Middle frontal gyrus (tissue), 1 donor: ENCODE data around the gene CLP1.

ENCODE experiments used
- DNase-seq: peaks from one replicate; pipeline ENCODE4 v3.0.0-alpha.2; 2015; ENCODE audit warnings: low spot score; ENCODE audit errors: extremely low spot score

Gene CLP1

DNA sequence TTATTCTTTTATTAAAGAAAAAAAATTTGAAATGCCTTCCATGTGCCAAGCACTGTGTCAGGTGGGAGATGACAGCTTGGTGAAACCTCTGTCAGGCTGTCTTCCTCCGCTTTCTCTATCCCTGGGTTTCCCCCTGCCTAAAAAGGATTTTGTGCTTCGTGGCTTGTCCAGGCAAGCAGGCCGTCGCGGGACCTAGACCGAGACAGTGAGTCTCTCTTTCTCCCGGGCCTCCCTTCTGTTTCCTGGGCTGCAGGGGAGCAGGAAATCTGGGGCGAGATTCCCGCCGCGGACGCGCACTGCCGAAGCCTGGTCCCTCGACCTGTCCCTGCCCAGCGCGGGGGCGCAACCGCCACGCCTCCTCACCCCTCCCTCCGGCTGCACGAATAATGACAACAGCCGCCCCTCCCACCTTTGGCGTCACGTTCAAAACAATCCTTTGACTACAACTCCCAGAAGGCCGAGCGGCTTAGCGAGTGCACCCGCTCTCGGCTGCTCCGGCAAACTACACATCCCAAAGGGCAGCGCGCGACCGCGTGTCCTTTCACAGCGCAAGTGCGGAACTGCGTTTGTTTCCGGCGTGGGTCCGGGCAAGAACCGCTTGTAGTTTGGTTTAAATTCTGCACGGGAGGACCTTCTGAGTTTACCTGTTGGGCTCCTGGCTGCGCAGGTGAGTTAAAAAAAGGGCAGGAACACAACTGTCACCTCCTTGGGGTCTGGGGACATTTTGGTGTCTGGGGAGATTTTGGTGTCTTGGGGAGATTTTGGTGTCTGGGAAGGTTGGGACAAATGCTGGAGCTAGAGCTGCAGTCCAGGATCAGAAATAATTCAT is at the start of gene CLP1:
CLP1 (plus strand) TSS at position 569 of the 829 bp plus-strand sequence. CDS start 1,715 bp downstream, outside the sequence.
- DNase-seq, result peak; percentile 100

DNA sequence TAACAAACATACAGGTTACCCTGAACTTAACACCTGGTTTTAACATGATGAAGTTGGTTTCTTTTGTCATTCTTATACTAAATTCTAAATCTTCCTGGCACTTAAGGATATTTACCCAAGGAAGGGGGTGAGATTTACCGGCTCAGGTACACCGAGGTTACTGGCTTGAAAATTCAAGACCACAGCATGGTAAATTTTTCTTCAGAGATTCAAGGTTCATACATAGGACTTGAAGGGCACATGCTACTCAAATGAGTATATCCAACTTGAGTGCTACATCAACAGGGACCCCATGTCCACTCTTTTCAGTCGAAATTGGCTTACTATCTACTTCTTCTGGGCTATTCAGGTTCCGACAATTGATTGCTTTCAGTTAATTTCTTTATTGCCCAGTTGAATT is 47.4 kb upstream of the CLP1 start:
- DNase-seq, result no peak

DNA sequence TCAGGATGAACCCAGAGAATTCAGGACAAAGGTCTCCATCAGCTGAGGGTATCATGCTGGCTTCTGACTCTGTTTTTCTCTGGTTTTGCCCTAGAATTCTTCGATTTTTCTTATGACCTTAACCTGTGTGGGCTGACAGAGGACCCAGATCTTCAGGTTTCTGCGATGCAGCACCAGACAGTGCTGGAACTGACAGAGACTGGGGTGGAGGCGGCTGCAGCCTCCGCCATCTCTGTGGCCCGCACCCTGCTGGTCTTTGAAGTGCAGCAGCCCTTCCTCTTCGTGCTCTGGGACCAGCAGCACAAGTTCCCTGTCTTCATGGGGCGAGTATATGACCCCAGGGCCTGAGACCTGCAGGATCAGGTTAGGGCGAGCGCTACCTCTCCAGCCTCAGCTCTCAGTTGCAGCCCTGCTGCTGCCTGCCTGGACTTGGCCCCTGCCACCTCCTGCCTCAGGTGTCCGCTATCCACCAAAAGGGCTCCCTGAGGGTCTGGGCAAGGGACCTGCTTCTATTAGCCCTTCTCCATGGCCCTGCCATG is 43.3 kb upstream of the CLP1 start:
- DNase-seq, result no peak

DNA sequence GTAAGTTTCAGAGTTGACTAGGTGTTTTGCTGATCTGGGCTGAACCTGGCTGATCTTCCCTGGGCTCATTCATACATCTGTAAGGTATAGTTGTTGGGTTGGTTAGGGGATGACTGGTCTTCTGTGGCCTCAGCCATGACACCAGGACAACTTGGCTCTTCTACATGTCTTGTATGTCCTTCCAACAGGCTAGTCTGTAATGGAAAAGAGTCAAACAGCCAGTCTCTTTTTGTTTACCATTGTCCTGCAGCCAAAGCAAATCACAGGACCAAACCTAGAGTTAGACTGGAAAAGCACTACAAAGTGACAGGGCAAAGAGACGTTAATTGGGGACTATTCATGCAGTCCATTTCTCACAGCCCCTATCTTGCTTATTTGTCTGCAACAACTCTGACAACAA is 42.3 kb upstream of the CLP1 start:
- DNase-seq, result no peak

DNA sequence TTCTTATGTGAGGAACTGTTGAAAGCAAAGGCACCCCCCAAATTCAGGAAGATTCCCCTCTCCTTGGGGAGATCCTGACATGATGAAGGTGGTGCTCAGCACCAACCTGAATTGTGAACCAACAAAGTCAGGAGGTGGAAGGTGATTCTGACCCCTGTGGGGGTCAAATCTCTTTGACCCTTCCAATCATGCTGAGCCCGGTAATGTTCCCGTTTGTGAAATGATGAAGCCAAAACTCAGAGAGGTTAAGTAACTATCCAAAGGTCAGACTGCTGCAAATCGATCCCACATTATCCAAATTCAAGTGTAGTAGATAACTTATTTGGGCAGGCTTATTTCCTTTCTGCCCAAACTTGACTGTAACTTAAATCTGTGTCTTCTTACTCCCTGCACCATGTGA is 41.0 kb upstream of the CLP1 start:
- DNase-seq, result no peak

DNA sequence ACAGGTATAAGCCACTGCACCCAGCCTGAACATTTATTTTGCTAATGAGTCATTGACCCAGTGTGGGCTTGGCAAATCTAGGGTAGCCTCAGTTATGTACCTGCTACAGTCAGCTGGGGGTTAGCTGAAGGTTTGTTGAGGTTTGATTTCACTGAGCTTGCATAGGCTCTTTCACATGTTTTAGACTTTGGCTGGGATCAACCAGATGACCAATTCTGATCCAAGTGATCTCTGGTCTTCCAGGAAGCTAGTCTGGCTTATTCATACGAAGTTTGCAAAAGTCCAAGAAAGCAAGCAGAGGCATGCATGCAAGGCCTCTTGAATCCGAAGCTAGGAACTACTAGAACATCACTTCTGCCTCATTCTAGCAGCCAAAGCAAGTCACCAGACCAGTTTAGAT is 39.1 kb upstream of the CLP1 start:
- DNase-seq, result no peak

DNA sequence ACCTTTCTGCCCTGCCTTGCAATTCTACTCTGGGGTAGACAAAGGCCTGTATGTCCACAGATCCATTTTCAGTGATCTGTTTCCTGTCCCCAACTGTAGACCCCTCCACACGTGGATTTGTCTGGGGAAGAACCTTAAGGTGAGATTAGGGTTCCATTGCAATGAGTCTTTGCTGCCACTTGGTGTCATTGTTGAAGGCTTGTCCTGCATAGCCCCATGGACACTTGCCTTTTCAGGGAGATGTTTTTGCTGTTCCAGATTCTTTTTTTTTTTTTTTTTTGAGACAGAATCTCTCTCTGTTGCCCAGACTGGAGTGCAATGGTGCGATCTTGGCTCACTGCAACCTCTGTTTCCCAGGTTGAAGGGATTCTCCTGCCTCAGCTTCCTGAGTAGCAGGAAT is 38.2 kb upstream of the CLP1 start:
- DNase-seq, result no peak

DNA sequence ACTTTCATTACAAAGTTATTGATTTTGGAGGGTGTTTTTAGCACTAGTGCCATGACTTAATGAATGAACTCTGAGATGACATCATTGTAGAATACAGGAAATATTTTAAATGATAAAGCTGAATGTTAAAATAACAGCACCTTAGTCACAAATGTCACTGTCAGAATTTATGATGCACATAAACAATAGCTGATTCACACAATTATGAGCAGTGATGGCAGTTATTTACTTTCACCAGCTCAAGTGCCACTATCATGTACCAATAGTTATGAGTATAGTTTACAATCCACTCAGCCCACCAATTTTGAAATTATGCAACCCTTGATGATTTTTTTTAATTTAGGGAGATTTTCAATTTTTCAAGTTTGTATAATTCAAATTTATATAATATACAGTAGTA is 37.1 kb upstream of the CLP1 start:
- DNase-seq, result no peak

DNA sequence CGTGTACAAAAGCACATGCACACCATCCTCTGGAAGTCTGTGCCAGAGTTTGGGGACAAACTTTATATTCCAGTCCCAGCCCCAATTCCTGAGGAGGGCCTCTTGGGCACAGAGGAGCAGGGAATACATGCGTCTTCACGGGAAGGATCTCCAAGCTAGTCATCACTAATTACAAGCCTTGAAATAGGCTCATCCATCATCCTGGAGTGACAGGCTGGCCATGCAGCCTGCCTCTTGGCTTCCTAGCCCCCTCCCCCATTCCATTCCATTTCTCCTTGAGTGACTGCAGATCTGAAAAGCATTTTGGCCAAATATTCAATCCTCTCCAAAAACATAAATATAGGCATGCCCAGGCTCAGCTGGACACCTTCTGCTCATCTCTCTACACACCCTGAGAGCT is 35.3 kb upstream of the CLP1 start:
- no peak for DNase-seq

DNA sequence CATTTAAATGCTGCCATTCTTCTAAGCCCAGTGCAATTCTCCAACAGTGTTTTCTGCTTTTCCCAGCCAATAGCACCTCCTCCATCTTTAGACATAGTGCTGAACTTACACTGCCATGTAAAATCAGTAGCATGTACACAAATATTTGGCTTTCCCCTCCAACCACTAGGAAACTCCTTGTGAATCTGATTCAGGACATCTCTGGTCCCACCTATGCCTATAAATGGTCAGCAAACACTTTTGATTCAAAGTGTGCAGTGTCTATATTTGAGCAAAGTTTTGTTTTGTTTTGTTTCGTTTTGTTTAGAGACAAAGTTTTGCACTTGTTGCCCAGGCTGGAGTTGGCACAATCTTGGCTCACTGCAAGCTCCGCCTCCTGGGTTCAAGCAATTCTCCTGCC is 32.7 kb upstream of the CLP1 start:
- no peak for DNase-seq

DNA sequence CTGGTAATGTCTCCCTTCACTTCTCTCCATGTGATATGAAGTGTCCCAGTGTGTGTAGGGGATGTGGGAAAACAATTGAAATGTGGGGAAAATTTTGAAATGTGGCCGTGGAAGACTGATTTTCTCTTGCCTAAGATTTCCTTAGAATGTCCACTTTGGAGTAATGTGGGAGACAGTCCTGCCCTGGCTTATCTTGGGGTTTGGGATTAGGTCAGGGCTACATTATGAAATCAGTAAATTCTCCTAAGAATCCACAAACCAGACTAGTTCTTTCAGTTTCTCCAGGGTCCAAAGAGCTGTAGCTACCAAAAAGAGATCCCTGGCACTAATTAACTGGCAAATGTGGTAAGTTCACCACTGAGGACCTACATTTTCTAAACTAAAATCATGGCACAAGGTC is 30.7 kb upstream of the CLP1 start:
- DNase-seq, result no peak

DNA sequence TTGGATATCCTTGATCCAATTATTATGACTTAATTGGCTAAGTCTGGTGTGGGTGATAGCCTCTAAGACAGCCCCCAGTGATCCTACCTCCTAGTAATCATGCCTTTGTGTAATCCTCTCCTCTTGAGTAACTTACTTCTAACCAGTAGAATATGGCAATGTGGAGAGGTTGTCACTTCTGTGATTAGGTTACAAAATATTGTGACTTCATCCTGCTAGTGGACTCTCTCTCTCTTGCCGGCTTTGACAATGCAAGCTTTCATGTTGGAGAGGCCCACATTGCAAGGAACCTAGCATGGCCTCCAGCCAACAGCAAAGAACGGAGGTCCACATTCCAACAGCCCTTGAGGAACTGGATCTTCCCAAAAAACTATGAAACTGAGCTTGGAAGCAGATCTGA is 27.4 kb upstream of the CLP1 start:
- DNase-seq, result no peak

DNA sequence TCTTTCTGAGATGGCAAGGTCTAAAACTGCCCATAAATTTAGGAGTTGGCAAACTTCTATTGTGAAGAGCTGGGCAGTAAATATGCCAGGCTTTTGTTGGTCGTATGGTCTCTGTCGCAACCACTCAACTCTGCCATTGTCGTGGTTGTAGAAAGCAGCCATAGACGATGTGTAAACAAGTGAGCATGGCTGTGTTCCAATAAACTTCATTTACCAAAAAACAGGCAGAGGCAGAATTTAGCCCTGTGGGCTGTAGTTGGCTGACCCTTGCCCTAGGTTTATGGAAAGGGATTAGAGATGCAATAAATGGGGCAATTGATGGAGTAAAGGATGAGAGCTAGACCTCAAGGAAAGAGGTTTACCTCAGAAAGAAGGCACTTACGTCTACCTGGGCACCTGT is 25.4 kb upstream of the CLP1 start:
- no peak for DNase-seq

DNA sequence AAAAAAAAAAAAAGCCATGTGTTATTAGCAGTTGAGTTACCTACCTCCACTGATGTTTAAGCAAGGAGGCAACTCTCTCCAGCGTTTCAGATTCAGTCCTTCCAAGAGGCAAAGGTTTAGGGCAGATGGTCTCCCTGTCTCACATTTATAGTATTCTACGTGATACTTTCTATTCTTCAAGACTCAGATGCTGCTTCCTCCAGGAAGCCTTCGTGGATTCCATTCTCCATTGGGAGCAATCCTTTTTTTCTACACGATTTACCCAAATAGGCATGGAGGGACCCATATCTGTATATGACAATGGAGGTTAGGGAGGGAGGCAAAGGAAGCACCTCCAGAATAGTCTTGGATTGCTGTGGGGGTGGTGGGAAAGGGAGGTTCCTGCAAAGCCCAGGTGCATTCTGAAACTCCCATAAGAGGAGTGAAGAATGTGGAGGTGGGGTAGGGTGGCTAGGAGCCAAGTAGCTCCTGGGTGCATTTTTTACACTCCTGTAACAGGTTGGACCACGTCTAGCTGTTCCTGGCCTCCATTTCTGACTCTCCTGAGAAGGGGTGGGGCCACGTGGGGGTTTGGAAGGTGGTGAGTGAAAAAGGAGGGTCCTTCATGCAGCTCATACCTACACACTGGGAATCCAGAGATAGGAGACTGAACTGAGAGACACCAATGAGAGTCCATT is 24.0 kb upstream of the CLP1 start:
- DNase-seq, result no peak

DNA sequence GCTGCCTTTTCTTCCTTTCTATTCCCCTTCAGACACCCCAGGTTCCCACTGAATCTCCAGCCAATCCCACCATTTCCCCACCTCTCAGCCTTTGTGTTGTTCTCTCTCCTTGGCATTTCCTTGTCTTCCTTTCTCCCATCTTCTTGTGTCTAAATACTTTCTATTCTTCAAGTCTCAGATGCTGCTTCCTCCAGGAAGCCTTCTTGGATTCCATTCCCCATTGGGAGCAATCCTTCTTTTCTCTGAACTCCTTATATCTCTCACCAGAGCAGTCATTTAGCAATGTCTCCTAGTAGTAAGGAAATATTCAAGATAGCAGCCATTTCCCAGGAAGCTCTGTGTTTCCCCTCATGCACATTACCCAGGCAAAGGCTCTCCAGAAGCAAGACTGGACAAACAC is 23.3 kb upstream of the CLP1 start:
- no peak for DNase-seq

DNA sequence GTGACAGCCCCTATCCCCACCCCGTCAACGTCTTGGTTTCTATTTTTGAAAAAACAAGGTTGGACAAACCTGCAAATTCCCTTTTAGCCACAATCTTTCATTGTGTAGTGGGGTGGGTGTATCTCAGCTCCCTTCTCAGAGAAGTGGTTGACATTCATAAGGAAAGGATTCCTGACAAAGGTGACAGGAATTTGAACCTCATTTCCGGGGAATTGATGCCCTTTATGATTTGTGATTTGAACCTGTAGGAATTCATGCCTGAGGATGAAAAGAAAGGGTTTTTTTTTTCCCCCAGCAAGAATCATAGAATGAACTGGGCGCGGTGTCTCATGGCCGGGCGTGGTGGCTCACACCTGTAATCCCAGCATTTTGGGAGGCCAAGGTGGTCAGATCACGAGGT is 22.3 kb upstream of the CLP1 start:
- no peak for DNase-seq

DNA sequence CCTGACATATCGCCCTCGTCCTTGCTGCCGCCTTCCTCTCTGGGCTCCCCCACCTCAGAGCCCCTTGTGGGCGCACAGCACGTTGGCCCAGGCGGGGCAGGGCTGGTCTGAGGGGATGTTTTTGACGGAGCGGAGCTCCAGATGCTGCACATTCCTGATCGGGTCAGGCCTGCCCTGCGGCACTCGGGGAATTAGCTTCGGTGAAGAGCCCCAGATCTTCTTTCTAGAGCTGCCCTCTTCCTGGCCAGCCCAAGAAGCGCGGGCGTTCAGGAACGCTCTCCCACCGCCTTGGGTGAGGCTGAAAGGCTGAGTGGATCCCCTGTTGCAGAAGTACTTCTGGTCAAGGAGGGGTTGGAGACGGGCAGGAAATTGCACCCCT is 19.9 kb upstream of the CLP1 start:
- DNase-seq, result no peak

DNA sequence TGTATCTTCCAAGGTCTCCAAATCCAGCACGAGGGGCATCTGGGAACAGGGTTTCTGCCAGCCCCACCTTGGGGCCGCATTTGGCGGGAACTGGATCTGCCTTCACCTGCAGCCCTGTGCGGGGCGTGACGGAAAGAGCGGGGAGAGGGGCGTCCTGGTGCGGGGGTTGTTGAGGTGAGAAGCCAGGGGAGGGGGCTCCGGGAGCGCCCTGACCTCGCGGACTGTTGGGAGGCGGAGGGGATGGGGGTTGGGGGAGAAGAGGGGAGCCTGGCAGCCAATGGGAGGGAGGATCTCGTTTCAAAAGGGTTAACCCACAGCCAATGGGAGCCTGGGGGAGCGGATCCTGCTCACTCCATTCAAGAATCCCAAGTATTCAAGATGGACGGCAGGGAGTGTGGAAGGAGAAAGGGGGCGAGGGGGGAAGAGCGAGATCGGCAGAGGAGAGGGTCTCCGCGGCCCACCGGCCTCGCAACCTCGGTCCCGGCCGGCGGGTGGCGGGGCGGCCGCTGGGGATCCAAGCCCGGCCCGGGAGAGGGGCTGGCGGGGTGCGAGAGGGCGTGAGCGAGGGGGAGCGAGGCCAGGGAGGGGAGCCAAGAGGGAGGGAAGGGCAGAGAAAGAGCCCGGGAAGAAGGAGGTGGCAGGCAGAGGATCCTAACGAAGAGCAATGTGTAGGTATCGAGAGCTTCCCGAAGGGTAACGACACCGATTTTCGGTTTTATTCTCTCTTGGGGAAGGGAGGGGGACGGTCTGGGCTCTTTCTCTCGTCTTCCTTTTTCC is 19.4 kb upstream of the CLP1 start:
- peak; percentile 61 for DNase-seq

DNA sequence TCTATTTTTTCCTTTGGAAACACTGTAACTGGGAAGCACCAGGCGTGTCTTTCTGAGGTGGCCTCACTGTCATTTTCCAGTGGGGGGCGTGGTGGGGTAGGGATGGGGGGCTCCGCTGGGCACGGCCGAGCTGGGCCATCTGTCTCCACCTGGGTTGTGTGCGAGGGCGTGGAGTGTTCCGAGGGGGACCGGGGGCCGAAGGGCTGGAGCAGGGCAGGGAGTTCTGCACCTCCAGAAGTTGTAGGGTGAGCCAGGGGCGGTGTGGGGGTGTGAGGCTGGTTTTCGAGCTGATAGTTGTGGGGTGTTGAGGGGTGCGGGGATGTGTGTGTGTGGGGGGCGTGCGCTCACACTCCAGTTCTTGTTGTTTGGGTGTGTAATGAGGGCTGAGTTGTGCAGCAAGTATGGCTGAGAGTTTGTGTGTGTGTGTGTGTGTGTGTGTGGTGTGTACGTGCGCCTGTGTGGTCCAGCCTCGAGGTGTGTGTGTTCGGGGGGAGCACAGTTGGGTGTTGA is 18.7 kb upstream of the CLP1 start:
- DNase-seq, result no peak

DNA sequence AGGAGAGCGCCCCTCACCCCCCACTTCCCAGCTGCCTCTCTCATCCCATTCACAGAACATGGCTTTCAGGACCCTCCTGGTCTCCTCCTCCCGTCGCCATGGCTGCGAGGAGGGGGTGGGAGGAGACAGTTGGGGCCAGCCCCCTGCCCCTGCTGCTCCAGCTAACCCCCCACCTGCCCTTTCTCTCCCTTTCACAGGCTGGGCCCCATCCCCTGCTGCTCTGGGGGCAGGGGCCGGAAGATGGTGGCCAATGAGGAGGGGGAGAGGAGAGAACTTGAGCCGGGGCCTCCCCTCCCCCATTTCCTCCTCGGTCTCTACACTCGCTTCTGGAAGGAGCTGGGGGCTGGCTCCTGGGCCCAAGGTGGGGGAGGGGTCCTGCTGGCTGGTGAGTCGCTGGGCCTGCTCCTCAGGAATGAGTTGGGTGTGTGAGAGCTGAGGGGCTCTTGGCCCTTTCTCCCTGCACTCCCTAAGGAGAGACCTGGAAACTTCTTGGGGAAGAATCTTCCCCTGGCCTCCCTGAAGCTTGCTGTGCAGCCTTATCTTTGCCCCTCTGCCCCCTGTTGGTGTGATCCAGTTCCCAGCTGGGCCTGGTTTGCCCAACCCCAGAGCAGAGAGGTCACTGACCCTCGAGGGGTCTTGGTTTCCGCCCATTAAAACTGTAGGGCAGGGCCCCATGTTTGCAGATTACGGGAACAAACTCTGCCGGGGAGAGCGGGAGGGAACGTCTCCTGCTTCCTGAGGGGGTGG is 18.1 kb upstream of the CLP1 start:
- no peak for DNase-seq
